Mesendoderm (in vitro differentiated cells): Measurements from ENCODE around the gene BACE2.
A peak's percentile ranks its signal among the peaks of the same experiment; 100 is the strongest.

Source experiments
- DNase-seq: peaks from one replicate; pipeline ENCODE4 v3.0.0; 2013
- H2AK5ac ChIP-seq: 2 replicates; pipeline ENCODE4 v1.6.1; 2013; ENCODE audit warnings: low read length, inconsistent platforms
- H2BK120ac ChIP-seq: 2 replicates; pipeline ENCODE4 v1.6.1; 2013; ENCODE audit warnings: low read depth, mild to moderate bottlenecking, low read length, moderate library complexity, mixed read lengths
- H2BK15ac ChIP-seq: replicated peaks from 2 replicates; pipeline ENCODE4 v1.6.1; 2013; ENCODE audit warnings: low read depth, mild to moderate bottlenecking, moderate library complexity
- H2BK5ac ChIP-seq: 2 replicates; pipeline ENCODE4 v1.6.1; 2013; ENCODE audit warnings: low read length, inconsistent platforms
- H3K18ac ChIP-seq: 2 replicates; pipeline ENCODE4 v1.6.1; 2013; ENCODE audit warnings: mild to moderate bottlenecking, low read length, mixed read lengths
- H3K23ac ChIP-seq: one replicate; pipeline ENCODE4 v1.6.1; 2013; ENCODE audit warnings: low read length
- H3K27ac ChIP-seq: 2 replicates; pipeline ENCODE4 v1.5.1; 2013; ENCODE audit warnings: low read depth, mild to moderate bottlenecking, inconsistent platforms, low read length, moderate library complexity
- H3K27me3 ChIP-seq: 2 replicates; pipeline ENCODE4 v1.6.1; 2013; ENCODE audit warnings: low read length, control low read depth, mild to moderate bottlenecking, inconsistent platforms; ENCODE audit not compliant: insufficient read depth, poor library complexity
- H3K36me3 ChIP-seq: 2 replicates; pipeline ENCODE4 v1.6.1; 2013; ENCODE audit warnings: low read length, inconsistent platforms; ENCODE audit not compliant: control insufficient read depth, insufficient read depth
- H3K4ac ChIP-seq: one replicate; pipeline ENCODE4 v1.6.1; 2013; ENCODE audit warnings: low read depth, mild to moderate bottlenecking, low read length, moderate library complexity
- H3K4me1 ChIP-seq: 2 replicates; pipeline ENCODE4 v1.6.1; 2013; ENCODE audit warnings: low read depth, low read length, inconsistent platforms; ENCODE audit not compliant: control insufficient read depth
- H3K4me2 ChIP-seq: 2 replicates; pipeline ENCODE4 v1.6.1; 2013; ENCODE audit warnings: low read length
- H3K4me3 ChIP-seq: 2 replicates; pipeline ENCODE4 v1.5.1; 2013; ENCODE audit warnings: mild to moderate bottlenecking, low read length
- H3K56ac ChIP-seq: one replicate; pipeline ENCODE4 v1.6.1; 2013; ENCODE audit warnings: low read length
- H3K79me1 ChIP-seq: 2 replicates; pipeline ENCODE4 v1.6.1; 2013; ENCODE audit warnings: low read length, inconsistent platforms
- H3K79me2 ChIP-seq: 2 replicates; pipeline ENCODE4 v1.6.1; 2013; ENCODE audit warnings: mild to moderate bottlenecking, low read length; ENCODE audit not compliant: control insufficient read depth, insufficient read depth
- H3K9ac ChIP-seq: 2 replicates; pipeline ENCODE4 v1.6.1; 2013; ENCODE audit warnings: low read length, inconsistent platforms
- H4K5ac ChIP-seq: one replicate; pipeline ENCODE4 v1.6.1; 2013; ENCODE audit warnings: low read length
- H4K8ac ChIP-seq: one replicate; pipeline ENCODE4 v1.6.1; 2013; ENCODE audit warnings: low read depth, mild to moderate bottlenecking, control low read depth, low read length, moderate library complexity
- WGBS: extraction: QIAGEN DNeasy Blood & Tissue Kit; methylation state at CpG from one replicate; pipeline ENCODE4 v1.1.7; 2013; ENCODE audit warnings: low lambda C conversion rate, missing lambda C conversion rate; ENCODE audit not compliant: insufficient coverage; ENCODE audit errors: extremely low coverage; 5-methylcytosine and 5-hydroxymethylcytosine counted together

The BACE2 gene

DNA sequence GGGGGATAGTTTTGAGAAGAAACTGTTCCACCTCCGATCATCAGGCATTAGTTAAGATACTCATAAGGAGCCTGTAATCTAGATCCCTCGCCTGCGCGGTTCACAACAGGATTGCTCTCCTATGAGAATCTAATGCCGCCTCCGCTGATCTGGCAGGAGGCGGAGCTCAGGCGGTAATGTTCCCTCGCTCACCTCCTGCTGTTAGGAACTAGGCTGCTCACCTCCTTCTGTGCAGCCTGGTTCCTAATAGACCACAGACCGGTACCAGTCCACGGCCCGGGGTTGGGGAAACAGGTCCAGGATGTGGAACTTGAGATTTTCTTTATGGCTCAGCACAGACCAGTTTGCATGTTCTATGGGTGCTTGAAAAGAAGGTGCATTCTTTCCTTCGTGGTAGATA is 121.5 kb downstream of the BACE2 start:
- no peak overlapping the region for H3K4ac ChIP-seq
- no peak overlapping the region for H2AK5ac ChIP-seq
- WGBS = no CpG with 5 or more reads among the region's 13 CpGs
- H3K4me2 ChIP-seq = no peak overlapping the region
- no peaks in the 10 kb centered on the region for H3K36me3 ChIP-seq
- no peak overlapping the region for H3K18ac ChIP-seq
- DNase-seq = peak; percentile 49
- no peaks in the 10 kb centered on the region for H3K79me1 ChIP-seq
- H3K23ac ChIP-seq = no peak overlapping the region
- H3K27me3 ChIP-seq = no peaks in the 10 kb centered on the region
- no peak overlapping the region for H4K8ac ChIP-seq
- H2BK15ac ChIP-seq = no peak overlapping the region
- H3K9ac ChIP-seq = no peak overlapping the region
- H3K27ac ChIP-seq = no peak overlapping the region
- H3K4me3 ChIP-seq = no peak overlapping the region
- no peaks in the 10 kb centered on the region for H3K79me2 ChIP-seq
- no peak overlapping the region for H2BK5ac ChIP-seq
- H3K56ac ChIP-seq = no peak overlapping the region
- no peak overlapping the region for H2BK120ac ChIP-seq
- no peaks in the 10 kb centered on the region for H3K4me1 ChIP-seq
- H4K5ac ChIP-seq = no peak overlapping the region

DNA sequence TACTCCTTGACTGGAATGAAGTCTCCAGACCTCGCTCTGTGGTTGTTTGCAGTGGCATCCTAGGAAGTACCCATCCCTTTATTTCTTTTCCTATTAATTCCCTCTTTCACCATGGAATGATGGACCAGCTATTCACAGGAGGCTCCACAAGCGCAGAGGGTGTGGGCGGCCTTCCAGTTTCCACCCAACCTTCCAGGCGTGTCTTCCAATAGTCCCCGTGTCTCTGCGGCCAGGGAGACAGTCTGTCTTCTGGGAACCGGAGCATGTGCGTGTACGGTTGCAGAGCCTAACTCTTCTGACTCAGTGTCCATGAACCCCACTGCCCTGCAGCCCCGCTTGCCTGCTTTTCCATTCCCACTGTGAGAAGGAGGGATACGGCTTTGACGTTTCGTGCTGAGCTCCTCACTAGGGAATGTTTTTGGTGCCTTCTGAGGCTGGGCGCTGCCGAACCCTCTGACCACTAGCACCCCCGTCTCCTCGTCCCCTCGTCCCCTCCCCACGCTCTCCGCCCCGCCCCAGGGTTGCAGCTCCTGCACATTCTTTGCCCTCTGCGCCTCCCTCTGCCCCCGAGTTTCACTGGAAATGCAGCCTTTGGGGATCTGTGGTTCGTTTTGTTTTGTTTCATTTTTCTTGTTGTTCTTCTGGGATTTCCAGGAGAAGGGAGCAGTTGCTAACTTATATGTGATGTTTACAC is 122.3 kb downstream of the BACE2 start:
- no peaks in the 10 kb centered on the region for H3K79me2 ChIP-seq
- no peak overlapping the region for H3K4me2 ChIP-seq
- no peak overlapping the region for H2BK120ac ChIP-seq
- no peak overlapping the region for H3K27ac ChIP-seq
- H3K36me3 ChIP-seq = no peaks in the 10 kb centered on the region
- DNase-seq = no peak
- no peaks in the 10 kb centered on the region for H3K27me3 ChIP-seq
- no peak overlapping the region for H2BK5ac ChIP-seq
- H3K4ac ChIP-seq = no peak overlapping the region
- no peak overlapping the region for H3K4me3 ChIP-seq
- no peak overlapping the region for H2AK5ac ChIP-seq
- no peak overlapping the region for H3K18ac ChIP-seq
- no peaks in the 10 kb centered on the region for H3K4me1 ChIP-seq
- no peak overlapping the region for H4K5ac ChIP-seq
- H4K8ac ChIP-seq = no peak overlapping the region
- H3K23ac ChIP-seq = no peak overlapping the region
- WGBS = no CpG with 5 or more reads among the region's 24 CpGs
- H3K56ac ChIP-seq = no peak overlapping the region
- no peak overlapping the region for H2BK15ac ChIP-seq
- H3K79me1 ChIP-seq = no peaks in the 10 kb centered on the region
- H3K9ac ChIP-seq = no peak overlapping the region

DNA sequence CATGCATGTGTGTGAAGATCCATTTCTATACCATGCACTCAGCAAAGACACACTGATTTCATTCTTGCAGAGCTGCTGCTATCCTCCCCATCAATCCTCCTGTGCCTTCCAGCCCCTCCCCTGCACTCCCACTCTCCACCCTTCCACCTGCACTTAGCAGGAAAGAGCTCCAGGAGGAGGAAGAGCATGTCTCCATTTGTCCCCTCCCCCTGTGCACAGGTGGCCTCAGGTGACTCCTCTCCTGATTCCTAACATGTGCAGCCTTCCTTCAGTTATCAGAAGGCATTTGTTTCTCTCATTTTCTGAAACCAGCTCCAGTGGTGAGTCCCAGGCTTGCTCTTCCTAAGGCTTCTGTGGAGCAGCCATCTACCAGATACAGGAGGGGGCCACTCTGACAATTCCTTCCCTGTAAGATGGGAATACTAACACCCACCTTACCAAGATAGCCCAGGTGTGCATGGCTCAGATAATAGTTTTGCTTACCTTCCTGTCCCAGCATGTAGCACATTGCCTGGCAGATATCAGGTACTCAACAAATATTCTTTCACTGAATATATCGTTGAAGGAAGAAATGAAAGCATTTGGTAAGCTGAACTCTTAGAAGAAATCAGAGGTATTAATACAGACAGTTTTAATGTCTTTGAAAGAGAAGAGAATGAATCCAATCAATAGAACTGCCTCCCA is 126.7 kb downstream of the BACE2 start:
- Histone ChIP-seq H4K5ac (no peak overlapping the region), H2BK15ac (no peak overlapping the region)
- WGBS = no CpG with 5 or more reads among the region's 1 CpG

DNA sequence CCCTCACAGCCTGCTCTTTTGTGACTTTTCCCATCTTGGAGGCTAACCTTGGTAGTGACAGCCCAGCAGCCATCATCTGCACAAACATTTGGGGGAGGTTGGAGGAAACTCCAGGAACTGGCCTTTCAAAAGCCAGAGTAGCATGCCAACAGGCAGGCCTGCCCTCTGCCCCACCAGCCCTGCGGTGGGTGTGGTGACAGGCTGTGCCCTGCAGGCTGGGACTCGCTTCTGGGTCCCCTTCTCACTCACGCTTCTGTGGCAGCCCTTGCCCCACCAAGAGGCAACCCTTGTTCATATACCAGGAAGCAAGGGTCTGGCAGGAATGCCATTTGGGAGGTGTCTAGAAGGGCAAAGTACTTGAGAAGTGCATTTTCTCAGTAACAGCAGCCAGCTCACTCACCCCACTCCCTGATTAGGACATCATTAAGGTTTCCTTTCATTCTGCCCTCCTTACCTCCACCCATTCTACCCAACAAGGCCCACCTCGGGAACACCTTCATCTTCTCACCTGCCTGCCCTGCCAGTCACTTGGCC is 127.8 kb downstream of the BACE2 start:
- H3K4me2 ChIP-seq = no peak overlapping the region
- no peak overlapping the region for H4K8ac ChIP-seq
- no CpG with 5 or more reads among the region's 4 CpGs for WGBS
- no peak overlapping the region for H3K4me3 ChIP-seq
- H3K4ac ChIP-seq = no peak overlapping the region
- no peaks in the 10 kb centered on the region for H3K79me1 ChIP-seq
- no peaks in the 10 kb centered on the region for H3K36me3 ChIP-seq
- no peak for DNase-seq
- H2BK5ac ChIP-seq = no peak overlapping the region
- H2BK15ac ChIP-seq = no peak overlapping the region
- no peak overlapping the region for H2AK5ac ChIP-seq
- H3K27ac ChIP-seq = no peak overlapping the region
- H3K23ac ChIP-seq = no peak overlapping the region
- no peaks in the 10 kb centered on the region for H3K79me2 ChIP-seq
- no peak overlapping the region for H3K9ac ChIP-seq
- no peaks in the 10 kb centered on the region for H3K4me1 ChIP-seq
- no peaks in the 10 kb centered on the region for H3K27me3 ChIP-seq
- H3K56ac ChIP-seq = no peak overlapping the region
- H4K5ac ChIP-seq = no peak overlapping the region
- no peak overlapping the region for H3K18ac ChIP-seq
- no peak overlapping the region for H2BK120ac ChIP-seq

More for the DNA sequence above, 126.7 kb downstream of the BACE2 start:
- H3K4me3 ChIP-seq = no peak overlapping the region
- no peaks in the 10 kb centered on the region for H3K27me3 ChIP-seq
- no peak overlapping the region for H2AK5ac ChIP-seq
- no peak overlapping the region for H3K4ac ChIP-seq
- no peak overlapping the region for H3K56ac ChIP-seq
- no peak overlapping the region for H3K27ac ChIP-seq
- no peak overlapping the region for H4K8ac ChIP-seq
- no peaks in the 10 kb centered on the region for H3K4me1 ChIP-seq
- no peaks in the 10 kb centered on the region for H3K79me2 ChIP-seq
- no peak overlapping the region for H3K9ac ChIP-seq
- H2BK5ac ChIP-seq = no peak overlapping the region
- H3K36me3 ChIP-seq = no peaks in the 10 kb centered on the region
- DNase-seq = no peak
- H3K4me2 ChIP-seq = no peak overlapping the region
- H3K23ac ChIP-seq = no peak overlapping the region
- H2BK120ac ChIP-seq = no peak overlapping the region
- H3K18ac ChIP-seq = no peak overlapping the region
- no peaks in the 10 kb centered on the region for H3K79me1 ChIP-seq

DNA sequence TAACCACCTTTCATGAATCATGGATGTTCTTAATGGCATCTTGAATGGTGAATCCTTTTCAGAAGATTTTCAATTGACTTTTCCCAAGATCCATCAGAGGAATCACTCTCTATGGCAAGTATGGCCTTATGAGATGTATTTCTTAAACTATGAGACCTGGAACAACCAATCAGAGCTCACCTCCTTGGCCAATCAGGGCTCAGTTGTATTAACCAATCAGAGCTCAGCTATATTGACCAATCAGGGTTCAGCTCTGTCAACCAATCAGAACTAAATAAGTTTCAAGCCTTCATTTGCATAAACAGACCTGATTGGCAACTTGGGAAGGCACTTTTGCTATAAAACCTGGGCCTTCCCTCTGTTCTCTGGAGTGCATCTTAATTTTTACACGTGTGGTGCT is 135.0 kb downstream of the BACE2 start:
- Histone ChIP-seq H4K5ac (no peak overlapping the region), H3K4me3 (no peak overlapping the region), H3K4me1 (no peaks in the 10 kb centered on the region), H3K9ac (no peak overlapping the region), H3K27ac (no peak overlapping the region), H2BK120ac (no peak overlapping the region), H3K4me2 (no peak overlapping the region), H2AK5ac (no peak overlapping the region), H2BK5ac (no peak overlapping the region), H2BK15ac (no peak overlapping the region), H3K36me3 (no peaks in the 10 kb centered on the region), H3K56ac (no peak overlapping the region), H3K18ac (no peak overlapping the region), H4K8ac (no peak overlapping the region), H3K4ac (no peak overlapping the region), H3K79me2 (no peaks in the 10 kb centered on the region), H3K23ac (no peak overlapping the region), H3K79me1 (no peaks in the 10 kb centered on the region), H3K27me3 (no peaks in the 10 kb centered on the region)
- no peak for DNase-seq
- WGBS = no CpG with 5 or more reads among the region's 1 CpG
